Panc1 (cell line): ENCODE data around the gene SCCPDH.

Source experiments
- POLR2AphosphoS5 ChIP-seq: IDR thresholded peaks from 2 replicates; pipeline ENCODE4 v1.6.1; 2012; ENCODE audit warnings: mild to moderate bottlenecking, low read depth, low read length, moderate library complexity
- TF ChIP-seq, protein P1 (sequence below): fragments of 450-650 bp; IDR thresholded peaks from 2 replicates; pipeline ENCODE4 v1.5.1; 2017; ENCODE audit warnings: mild to moderate bottlenecking
- TF ChIP-seq, protein P2 (sequence below), 2 experiments: IDR thresholded peaks; 2 replicates each; pipeline ENCODE4 v1.6.1; 2011 to 2012; ENCODE audit warnings: low read depth in 2 of 2, control low read depth in 1 of 2, low read length in 1 of 2, mild to moderate bottlenecking in 1 of 2, moderate library complexity in 1 of 2; ENCODE audit not compliant: insufficient read depth in 1 of 2

DNA sequence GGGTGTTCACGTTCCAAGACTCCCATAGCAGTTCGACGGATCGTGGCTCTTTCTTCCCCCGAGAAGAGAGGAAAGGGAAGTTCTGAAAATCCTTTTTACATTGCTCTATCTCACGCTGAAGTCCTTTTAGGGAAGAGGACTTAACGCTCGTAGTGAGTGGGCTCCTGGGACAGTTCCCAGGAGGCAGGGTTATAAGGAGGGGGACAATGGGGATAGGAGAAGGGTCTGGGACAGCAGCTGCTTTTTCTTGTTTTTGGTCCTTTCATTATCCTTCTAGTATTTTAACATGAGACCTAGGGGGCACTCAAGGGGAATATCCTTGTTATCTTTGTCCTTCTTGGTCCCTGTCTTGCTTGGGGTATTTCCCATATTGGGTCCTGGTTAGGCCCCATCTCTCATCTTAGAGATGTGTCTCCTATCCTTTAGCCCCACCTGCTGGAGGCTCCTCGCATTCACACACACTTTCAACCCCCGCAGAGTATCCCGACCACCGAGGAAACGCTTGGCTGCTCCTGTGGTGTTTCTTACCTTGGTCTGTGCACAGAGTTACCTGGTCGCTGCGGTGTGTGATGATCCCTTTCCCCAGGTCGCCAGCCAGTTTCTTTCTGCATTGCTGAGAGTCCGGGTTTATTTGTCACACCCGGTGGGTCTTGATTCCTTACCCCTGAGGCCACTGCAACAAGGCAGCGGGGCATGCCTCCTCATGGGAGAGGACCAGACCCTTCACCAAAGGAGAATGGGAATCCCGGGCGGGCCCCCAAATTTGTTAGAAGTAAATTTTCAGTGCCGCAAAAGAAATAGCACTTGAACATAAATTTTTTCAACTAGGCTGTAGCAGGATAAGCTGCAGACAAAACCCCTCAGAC is 29.7 kb downstream of the SCCPDH start:
- TF ChIP-seq, protein P1, sequence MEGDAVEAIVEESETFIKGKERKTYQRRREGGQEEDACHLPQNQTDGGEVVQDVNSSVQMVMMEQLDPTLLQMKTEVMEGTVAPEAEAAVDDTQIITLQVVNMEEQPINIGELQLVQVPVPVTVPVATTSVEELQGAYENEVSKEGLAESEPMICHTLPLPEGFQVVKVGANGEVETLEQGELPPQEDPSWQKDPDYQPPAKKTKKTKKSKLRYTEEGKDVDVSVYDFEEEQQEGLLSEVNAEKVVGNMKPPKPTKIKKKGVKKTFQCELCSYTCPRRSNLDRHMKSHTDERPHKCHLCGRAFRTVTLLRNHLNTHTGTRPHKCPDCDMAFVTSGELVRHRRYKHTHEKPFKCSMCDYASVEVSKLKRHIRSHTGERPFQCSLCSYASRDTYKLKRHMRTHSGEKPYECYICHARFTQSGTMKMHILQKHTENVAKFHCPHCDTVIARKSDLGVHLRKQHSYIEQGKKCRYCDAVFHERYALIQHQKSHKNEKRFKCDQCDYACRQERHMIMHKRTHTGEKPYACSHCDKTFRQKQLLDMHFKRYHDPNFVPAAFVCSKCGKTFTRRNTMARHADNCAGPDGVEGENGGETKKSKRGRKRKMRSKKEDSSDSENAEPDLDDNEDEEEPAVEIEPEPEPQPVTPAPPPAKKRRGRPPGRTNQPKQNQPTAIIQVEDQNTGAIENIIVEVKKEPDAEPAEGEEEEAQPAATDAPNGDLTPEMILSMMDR, result peak; percentile 87
- no peak for TF ChIP-seq POLR2AphosphoS5
- TF ChIP-seq, protein P2, sequence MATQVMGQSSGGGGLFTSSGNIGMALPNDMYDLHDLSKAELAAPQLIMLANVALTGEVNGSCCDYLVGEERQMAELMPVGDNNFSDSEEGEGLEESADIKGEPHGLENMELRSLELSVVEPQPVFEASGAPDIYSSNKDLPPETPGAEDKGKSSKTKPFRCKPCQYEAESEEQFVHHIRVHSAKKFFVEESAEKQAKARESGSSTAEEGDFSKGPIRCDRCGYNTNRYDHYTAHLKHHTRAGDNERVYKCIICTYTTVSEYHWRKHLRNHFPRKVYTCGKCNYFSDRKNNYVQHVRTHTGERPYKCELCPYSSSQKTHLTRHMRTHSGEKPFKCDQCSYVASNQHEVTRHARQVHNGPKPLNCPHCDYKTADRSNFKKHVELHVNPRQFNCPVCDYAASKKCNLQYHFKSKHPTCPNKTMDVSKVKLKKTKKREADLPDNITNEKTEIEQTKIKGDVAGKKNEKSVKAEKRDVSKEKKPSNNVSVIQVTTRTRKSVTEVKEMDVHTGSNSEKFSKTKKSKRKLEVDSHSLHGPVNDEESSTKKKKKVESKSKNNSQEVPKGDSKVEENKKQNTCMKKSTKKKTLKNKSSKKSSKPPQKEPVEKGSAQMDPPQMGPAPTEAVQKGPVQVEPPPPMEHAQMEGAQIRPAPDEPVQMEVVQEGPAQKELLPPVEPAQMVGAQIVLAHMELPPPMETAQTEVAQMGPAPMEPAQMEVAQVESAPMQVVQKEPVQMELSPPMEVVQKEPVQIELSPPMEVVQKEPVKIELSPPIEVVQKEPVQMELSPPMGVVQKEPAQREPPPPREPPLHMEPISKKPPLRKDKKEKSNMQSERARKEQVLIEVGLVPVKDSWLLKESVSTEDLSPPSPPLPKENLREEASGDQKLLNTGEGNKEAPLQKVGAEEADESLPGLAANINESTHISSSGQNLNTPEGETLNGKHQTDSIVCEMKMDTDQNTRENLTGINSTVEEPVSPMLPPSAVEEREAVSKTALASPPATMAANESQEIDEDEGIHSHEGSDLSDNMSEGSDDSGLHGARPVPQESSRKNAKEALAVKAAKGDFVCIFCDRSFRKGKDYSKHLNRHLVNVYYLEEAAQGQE (IDR thresholded peaks at IDR 0.05; ENCODE audit: insufficient read depth in 1 of 2, low read depth in 2 of 2, low read length in 1 of 2), result no peak
